Measurements from ENCODE around the gene IL17D. TPM values are rescaled to one million over a fixed set of nuclear protein-coding genes. Genes with fewer than 3 reads are reported as not detected.

IL17D gene
- total and polyA plus RNA-seq, 9 donors: 1.7 to 12.6 (median 4.4) TPM

GRCh38 chr13:20696073-20696472 is 7.4 kb upstream of the IL17D start:
- Histone ChIP-seq H3K4me1 (ENCODE audit: insufficient read depth) (no peaks in the 10 kb centered on the region), H3K4me3 (no peak overlapping the region), H3K9me3 (no peaks in the 10 kb centered on the region), H3K27ac (no peak overlapping the region), H3K27me3 (no peaks in the 10 kb centered on the region), H3K36me3 (no peaks in the 10 kb centered on the region)
- intact Hi-C loops (cut with DNase I): no loop called here
- WGBS, 3 donors: 40 to 55% (median 46%) methylated on average over 4 of the region's 4 CpGs
- TF ChIP-seq EP300 (IDR thresholded peaks at IDR 0.05): no peak
- no peak for TF ChIP-seq POLR2A (IDR thresholded peaks at IDR 0.05)
- TF ChIP-seq CTCF (IDR thresholded peaks at IDR 0.05): no peak
- DNase-seq: no peak

- H3K9me3 ChIP-seq: no peaks in the 10 kb centered on the region
- H3K4me3 ChIP-seq: no peak overlapping the region
- H3K36me3 ChIP-seq: no peaks in the 10 kb centered on the region
- DNase-seq: no peak
- no peak for TF ChIP-seq POLR2A (IDR thresholded peaks at IDR 0.05)
- no peak for TF ChIP-seq EP300 (IDR thresholded peaks at IDR 0.05)
- TF ChIP-seq CTCF (IDR thresholded peaks at IDR 0.05): no peak
- intact Hi-C loops (cut with DNase I): loop anchor here in 3 of 4 donors (5.0 to 10.0 kb wide), 3 partner anchors 73 to 205 kb away; partner anchors contain the start of gene EEF1AKMT1 (in 1 of the 3)
- H3K27ac ChIP-seq: no peak overlapping the region
- peaks cover 2% of the 10 kb centered on the region for H3K4me1 ChIP-seq (ENCODE audit: insufficient read depth)
- H3K27me3 ChIP-seq: no peaks in the 10 kb centered on the region
- 73 to 86% (median 76%) methylated on average over 9 of the region's 9 CpGs for WGBS, 3 donors
Observed at GRCh38 chr13:20699715-20700114, 3.8 kb upstream of the IL17D start.

GRCh38 chr13:20700288-20700687 is 3.2 kb upstream of the IL17D start:
- Histone ChIP-seq H3K27ac (no peak overlapping the region), H3K36me3 (no peaks in the 10 kb centered on the region), H3K4me3 (no peak overlapping the region), H3K9me3 (no peaks in the 10 kb centered on the region), H3K4me1 (ENCODE audit: insufficient read depth) (peaks cover 2% of the 10 kb centered on the region), H3K27me3 (no peaks in the 10 kb centered on the region)
- TF ChIP-seq POLR2A (IDR thresholded peaks at IDR 0.05) (no peak), CTCF (IDR thresholded peaks at IDR 0.05) (no peak), EP300 (IDR thresholded peaks at IDR 0.05) (no peak)
- WGBS, 3 donors: 75 to 85% (median 77%) methylated on average over 6 of the region's 6 CpGs
- intact Hi-C loops (cut with DNase I): loop anchor here in 3 of 4 donors (5.0 to 10.0 kb wide), 3 partner anchors 72 to 205 kb away; partner anchors contain the start of gene EEF1AKMT1 (in 1 of the 3)
- no peak for DNase-seq

- no peak for DNase-seq
- 94 to 98% (median 96%) methylated on average over 3 of the region's 3 CpGs for WGBS, 3 donors
- Histone ChIP-seq H3K27ac (no peak overlapping the region), H3K4me1 (ENCODE audit: insufficient read depth) (peaks cover 2% of the 10 kb centered on the region), H3K4me3 (no peak overlapping the region), H3K27me3 (no peaks in the 10 kb centered on the region), H3K36me3 (no peaks in the 10 kb centered on the region), H3K9me3 (no peaks in the 10 kb centered on the region)
- intact Hi-C loops (cut with DNase I): loop anchor here in 3 of 4 donors (5.0 to 10.0 kb wide), 3 partner anchors 71 to 207 kb away; partner anchors contain the start of gene EEF1AKMT1 (in 1 of the 3)
- no peak for TF ChIP-seq CTCF (IDR thresholded peaks at IDR 0.05)
- TF ChIP-seq EP300 (IDR thresholded peaks at IDR 0.05): no peak
Observed at GRCh38 chr13:20701461-20701860, 2.0 kb upstream of the IL17D start.
